OCI-LY1 (cell line): ENCODE results near the gene SNED1.

Experiments
- EZH2 ChIP-seq: fragments of 200-600 bp; sonication (generic), shearing (Covaris generic); IDR thresholded peaks from 2 replicates; pipeline ENCODE4 v1.8.0; 2017; ENCODE audit warnings: borderline replicate concordance, mixed run types, mild to moderate bottlenecking, antibody characterized with exemption, low read length, moderate library complexity, mixed read lengths
- TF ChIP-seq, protein P1 (sequence below): fragments of 200-600 bp; sonication (generic), shearing (Covaris generic); IDR thresholded peaks from 2 replicates; pipeline ENCODE4 v1.5.1; 2017; ENCODE audit warnings: mild to moderate bottlenecking, antibody characterized with exemption, low read length, moderate library complexity, mixed read lengths

DNA sequence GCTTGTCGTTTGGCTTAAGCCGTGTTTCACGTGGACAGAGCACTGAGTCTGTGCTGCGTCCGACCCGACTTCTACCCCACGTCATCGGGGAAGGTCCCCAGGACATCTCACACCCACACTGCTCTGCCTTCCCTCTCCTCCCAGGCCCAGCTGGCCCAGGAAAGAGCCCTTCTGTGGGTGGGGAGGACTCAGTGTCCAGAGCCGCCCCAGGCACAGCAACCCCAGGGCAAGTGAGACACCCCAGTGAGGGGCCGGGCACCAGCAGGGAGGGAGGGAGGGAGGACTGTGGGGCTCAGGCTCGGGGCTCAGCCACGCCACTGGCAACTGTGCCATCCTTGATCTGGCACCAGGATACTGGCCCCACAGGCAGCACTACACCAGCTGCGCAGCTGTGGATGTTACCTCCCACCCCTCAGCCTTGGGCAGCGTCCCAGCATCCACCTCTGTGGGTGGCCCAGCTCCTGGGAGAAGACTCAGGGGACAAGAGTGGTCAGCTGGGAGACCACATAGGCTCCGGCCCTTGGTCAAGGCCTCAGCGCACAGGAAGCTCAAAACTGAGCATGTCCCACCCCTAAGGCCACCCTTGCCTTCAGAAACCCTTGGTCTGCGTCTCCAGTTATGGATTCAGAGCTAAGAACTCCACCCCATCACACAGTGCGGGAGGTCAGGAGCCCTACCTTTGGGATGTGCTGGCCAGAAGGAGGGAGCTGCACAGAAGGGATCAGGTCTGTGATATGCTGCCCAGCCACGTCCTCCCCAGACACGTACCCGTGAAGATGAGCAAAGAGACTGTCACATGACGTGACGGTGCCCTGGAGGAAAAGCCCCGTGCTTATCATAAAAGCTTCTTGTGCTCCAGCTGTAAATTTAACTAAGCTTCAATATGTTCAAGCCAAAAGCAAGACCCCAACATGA, 139.1 kb downstream of the SNED1 start:
- TF ChIP-seq, protein P1, sequence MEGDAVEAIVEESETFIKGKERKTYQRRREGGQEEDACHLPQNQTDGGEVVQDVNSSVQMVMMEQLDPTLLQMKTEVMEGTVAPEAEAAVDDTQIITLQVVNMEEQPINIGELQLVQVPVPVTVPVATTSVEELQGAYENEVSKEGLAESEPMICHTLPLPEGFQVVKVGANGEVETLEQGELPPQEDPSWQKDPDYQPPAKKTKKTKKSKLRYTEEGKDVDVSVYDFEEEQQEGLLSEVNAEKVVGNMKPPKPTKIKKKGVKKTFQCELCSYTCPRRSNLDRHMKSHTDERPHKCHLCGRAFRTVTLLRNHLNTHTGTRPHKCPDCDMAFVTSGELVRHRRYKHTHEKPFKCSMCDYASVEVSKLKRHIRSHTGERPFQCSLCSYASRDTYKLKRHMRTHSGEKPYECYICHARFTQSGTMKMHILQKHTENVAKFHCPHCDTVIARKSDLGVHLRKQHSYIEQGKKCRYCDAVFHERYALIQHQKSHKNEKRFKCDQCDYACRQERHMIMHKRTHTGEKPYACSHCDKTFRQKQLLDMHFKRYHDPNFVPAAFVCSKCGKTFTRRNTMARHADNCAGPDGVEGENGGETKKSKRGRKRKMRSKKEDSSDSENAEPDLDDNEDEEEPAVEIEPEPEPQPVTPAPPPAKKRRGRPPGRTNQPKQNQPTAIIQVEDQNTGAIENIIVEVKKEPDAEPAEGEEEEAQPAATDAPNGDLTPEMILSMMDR: no peak
- no peak for TF ChIP-seq EZH2
